GM23338 (cell line): ENCODE measurements around the gene SCYGR2. TPM values are rescaled to one million over a fixed set of nuclear protein-coding genes. Genes with fewer than 3 reads are reported as not detected.

Experiments
- ATAC-seq: fragments of 200-7000 bp; cut with Tn5 transposase; 3 replicates; pipeline ENCODE4 v1.9.1; 2020
- DNase-seq: peaks from one replicate; pipeline ENCODE4 v3.0.0-alpha.2; 2015; ENCODE audit warnings: low spot score
- H2AFZ ChIP-seq: fragments of 200-600 bp; sonication (generic); 2 replicates; pipeline ENCODE4 v1.8.0; 2016; ENCODE audit warnings: antibody characterized with exemption, mild to moderate bottlenecking, moderate library complexity
- H3F3A ChIP-seq: fragments of 200-600 bp; sonication (generic); replicated peaks from 2 replicates; pipeline ENCODE4 v1.8.0; 2017; ENCODE audit warnings: antibody characterized with exemption, mixed run types, low read depth
- H3K27ac ChIP-seq: fragments of 200-600 bp; sonication (generic); 2 replicates; pipeline ENCODE4 v1.6.1; 2016; ENCODE audit warnings: low read depth
- H3K27me3 ChIP-seq: fragments of 200-600 bp; sonication (generic); 2 replicates; pipeline ENCODE4 v1.8.0; 2016; ENCODE audit warnings: mild to moderate bottlenecking, mixed run types, moderate library complexity; ENCODE audit not compliant: insufficient read depth
- H3K36me3 ChIP-seq: fragments of 200-600 bp; sonication (generic); 2 replicates; pipeline ENCODE4 v1.8.0; 2016; ENCODE audit warnings: mild to moderate bottlenecking; ENCODE audit not compliant: insufficient read depth
- H3K4me1 ChIP-seq: fragments of 200-600 bp; sonication (generic); 2 replicates; pipeline ENCODE4 v1.8.0; 2016; ENCODE audit warnings: mild to moderate bottlenecking, moderate library complexity; ENCODE audit not compliant: insufficient read depth
- H3K4me2 ChIP-seq: fragments of 200-600 bp; sonication (generic); 2 replicates; pipeline ENCODE4 v1.7.1; 2017; ENCODE audit warnings: mixed run types
- H3K4me3 ChIP-seq: fragments of 200-600 bp; sonication (generic); 2 replicates; pipeline ENCODE4 v1.6.1; 2016; ENCODE audit warnings: mixed run types
- H3K79me2 ChIP-seq: fragments of 200-600 bp; sonication (generic); replicated peaks from 2 replicates; pipeline ENCODE4 v1.8.0; 2017; ENCODE audit warnings: mild to moderate bottlenecking; ENCODE audit not compliant: insufficient read depth
- H3K9me2 ChIP-seq: fragments of 200-600 bp; sonication (generic); 2 replicates; pipeline ENCODE4 v1.8.0; 2017; ENCODE audit not compliant: insufficient read depth
- H4K20me1 ChIP-seq: fragments of 200-600 bp; sonication (generic); replicated peaks from 2 replicates; pipeline ENCODE4 v1.8.0; 2017; ENCODE audit warnings: mild to moderate bottlenecking; ENCODE audit not compliant: insufficient read depth
- H3K27ac Mint-ChIP-seq: 2 replicates; pipeline ENCODE4 v1.8.0; 2020; ENCODE audit warnings: inconsistent platforms, mild to moderate bottlenecking, moderate library complexity, mixed read lengths
- H3K27me3 Mint-ChIP-seq: 3 replicates; pipeline ENCODE4 v1.8.0; 2022; ENCODE audit warnings: low read depth, mild to moderate bottlenecking, moderate library complexity, mixed read lengths, inconsistent platforms; ENCODE audit not compliant: insufficient read depth, poor library complexity
- H3K36me3 Mint-ChIP-seq: 3 replicates; pipeline ENCODE4 v1.8.0; 2021; ENCODE audit warnings: low read depth, mild to moderate bottlenecking, inconsistent platforms, moderate library complexity, mixed read lengths
- H3K4me1 Mint-ChIP-seq: 3 replicates; pipeline ENCODE4 v1.8.0; 2020; ENCODE audit warnings: mild to moderate bottlenecking, inconsistent platforms, mixed read lengths
- H3K4me3 Mint-ChIP-seq: 3 replicates; pipeline ENCODE4 v1.8.0; 2021; ENCODE audit warnings: moderate library complexity, mild to moderate bottlenecking, inconsistent platforms, mixed read lengths
- H3K9me3 Mint-ChIP-seq: 3 replicates; pipeline ENCODE4 v1.8.0; 2020; ENCODE audit warnings: moderate library complexity, mild to moderate bottlenecking, inconsistent platforms, mixed read lengths
- CREB1 ChIP-seq: fragments of 250-450 bp; sonication (Bioruptor Pico); IDR thresholded peaks from 2 replicates; pipeline ENCODE4 v1.5.0; 2020; ENCODE audit warnings: low read depth, mild to moderate bottlenecking, moderate library complexity
- EZH2phosphoT487 ChIP-seq: fragments of 200-600 bp; sonication (generic); IDR thresholded peaks from one replicate; pipeline ENCODE4 v1.8.1; 2018; ENCODE audit warnings: antibody characterized with exemption; ENCODE audit not compliant: unreplicated experiment
- JUNB ChIP-seq: IDR thresholded peaks from one replicate; pipeline ENCODE4 v1.6.1; 2016; ENCODE audit warnings: antibody characterized with exemption; ENCODE audit not compliant: unreplicated experiment
- POLR2AphosphoS5 ChIP-seq: IDR thresholded peaks from 2 replicates; pipeline ENCODE4 v1.6.1; 2016; ENCODE audit warnings: antibody characterized with exemption, low read depth
- STAT1 ChIP-seq: IDR thresholded peaks from one replicate; pipeline ENCODE4 v1.6.1; 2016; ENCODE audit warnings: antibody characterized with exemption; ENCODE audit not compliant: unreplicated experiment
- ZNF114 ChIP-seq: fragments of 250-450 bp; sonication (Bioruptor Pico); IDR thresholded peaks from 2 replicates; pipeline ENCODE4 v1.5.0; 2020; ENCODE audit warnings: mild to moderate bottlenecking, moderate library complexity
- ZNF331 ChIP-seq: fragments of 250-450 bp; sonication (Bioruptor Pico); IDR thresholded peaks from 2 replicates; pipeline ENCODE4 v1.5.0; 2020; ENCODE audit warnings: low read depth, mild to moderate bottlenecking, moderate library complexity
- polyA plus RNA-seq: library from polyadenylated mRNA; unstranded; fragments of >200 nt; fragmentation: Nextera tagmentation; extraction: Ambion mirVana; gene quantifications from 2 replicates; pipeline ENCODE4 v1.2.1, GENCODE V29; 2016
- total RNA-seq: library from RNA; depleted of rRNA; stranded (reverse); fragments of >200 nt; shearing (Covaris generic); gene quantifications from 2 replicates; pipeline ENCODE4 v1.2.3, GENCODE V29; 2014
- TF ChIP-seq, protein P1 (sequence below), 2 experiments: fragments of 200-600 bp in 1 of 2; sonication (generic) in 1 of 2; conservative IDR thresholded peaks; 2 replicates each; pipeline versions ENCODE4 v1.5.1 to v1.6.1; 2016 to 2017; ENCODE audit warnings: antibody characterized with exemption in 2 of 2, low read depth in 2 of 2, mild to moderate bottlenecking in 2 of 2, moderate library complexity in 1 of 2
- TF ChIP-seq, protein P2 (sequence below): IDR thresholded peaks from one replicate; pipeline ENCODE4 v1.6.1; 2018; ENCODE audit warnings: antibody characterized with exemption; ENCODE audit not compliant: unreplicated experiment

Gene SCYGR2
- total and polyA plus RNA-seq, 2 experiments from 2014 or later = not detected

DNA sequence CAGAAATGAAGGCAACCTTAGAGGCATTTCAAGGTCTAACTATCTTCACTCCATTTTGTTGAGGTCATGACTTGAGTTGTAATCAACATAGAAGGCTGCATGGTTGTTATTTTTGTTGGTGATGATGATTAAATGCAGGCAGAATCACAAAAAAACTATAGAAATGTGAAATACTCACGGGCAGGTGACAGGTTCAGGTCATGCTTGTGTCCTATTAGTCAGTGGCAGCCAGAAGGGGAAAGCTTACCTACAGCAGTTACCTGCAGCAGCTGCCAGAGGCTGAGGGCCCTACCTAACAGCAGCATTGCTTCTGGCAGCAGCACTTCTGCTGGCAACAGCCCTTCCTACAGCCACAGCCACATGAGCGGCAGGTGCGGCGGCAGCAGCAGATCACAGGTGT lies 15.6 kb downstream of the SCYGR2 start:
- TF ChIP-seq ZNF331 (CRISPR knock-in tag) = no peak
- no peak for TF ChIP-seq CREB1 (CRISPR knock-in tag)
- TF ChIP-seq STAT1 = no peak
- TF ChIP-seq ZNF114 (CRISPR knock-in tag) = no peak
- no peak for TF ChIP-seq POLR2AphosphoS5
- TF ChIP-seq EZH2phosphoT487 = no peak
- TF ChIP-seq, protein P1, sequence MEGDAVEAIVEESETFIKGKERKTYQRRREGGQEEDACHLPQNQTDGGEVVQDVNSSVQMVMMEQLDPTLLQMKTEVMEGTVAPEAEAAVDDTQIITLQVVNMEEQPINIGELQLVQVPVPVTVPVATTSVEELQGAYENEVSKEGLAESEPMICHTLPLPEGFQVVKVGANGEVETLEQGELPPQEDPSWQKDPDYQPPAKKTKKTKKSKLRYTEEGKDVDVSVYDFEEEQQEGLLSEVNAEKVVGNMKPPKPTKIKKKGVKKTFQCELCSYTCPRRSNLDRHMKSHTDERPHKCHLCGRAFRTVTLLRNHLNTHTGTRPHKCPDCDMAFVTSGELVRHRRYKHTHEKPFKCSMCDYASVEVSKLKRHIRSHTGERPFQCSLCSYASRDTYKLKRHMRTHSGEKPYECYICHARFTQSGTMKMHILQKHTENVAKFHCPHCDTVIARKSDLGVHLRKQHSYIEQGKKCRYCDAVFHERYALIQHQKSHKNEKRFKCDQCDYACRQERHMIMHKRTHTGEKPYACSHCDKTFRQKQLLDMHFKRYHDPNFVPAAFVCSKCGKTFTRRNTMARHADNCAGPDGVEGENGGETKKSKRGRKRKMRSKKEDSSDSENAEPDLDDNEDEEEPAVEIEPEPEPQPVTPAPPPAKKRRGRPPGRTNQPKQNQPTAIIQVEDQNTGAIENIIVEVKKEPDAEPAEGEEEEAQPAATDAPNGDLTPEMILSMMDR (conservative IDR thresholded peaks at IDR 0.05; ENCODE audit: low read depth in 2 of 2) = no peak
- TF ChIP-seq, protein P2, sequence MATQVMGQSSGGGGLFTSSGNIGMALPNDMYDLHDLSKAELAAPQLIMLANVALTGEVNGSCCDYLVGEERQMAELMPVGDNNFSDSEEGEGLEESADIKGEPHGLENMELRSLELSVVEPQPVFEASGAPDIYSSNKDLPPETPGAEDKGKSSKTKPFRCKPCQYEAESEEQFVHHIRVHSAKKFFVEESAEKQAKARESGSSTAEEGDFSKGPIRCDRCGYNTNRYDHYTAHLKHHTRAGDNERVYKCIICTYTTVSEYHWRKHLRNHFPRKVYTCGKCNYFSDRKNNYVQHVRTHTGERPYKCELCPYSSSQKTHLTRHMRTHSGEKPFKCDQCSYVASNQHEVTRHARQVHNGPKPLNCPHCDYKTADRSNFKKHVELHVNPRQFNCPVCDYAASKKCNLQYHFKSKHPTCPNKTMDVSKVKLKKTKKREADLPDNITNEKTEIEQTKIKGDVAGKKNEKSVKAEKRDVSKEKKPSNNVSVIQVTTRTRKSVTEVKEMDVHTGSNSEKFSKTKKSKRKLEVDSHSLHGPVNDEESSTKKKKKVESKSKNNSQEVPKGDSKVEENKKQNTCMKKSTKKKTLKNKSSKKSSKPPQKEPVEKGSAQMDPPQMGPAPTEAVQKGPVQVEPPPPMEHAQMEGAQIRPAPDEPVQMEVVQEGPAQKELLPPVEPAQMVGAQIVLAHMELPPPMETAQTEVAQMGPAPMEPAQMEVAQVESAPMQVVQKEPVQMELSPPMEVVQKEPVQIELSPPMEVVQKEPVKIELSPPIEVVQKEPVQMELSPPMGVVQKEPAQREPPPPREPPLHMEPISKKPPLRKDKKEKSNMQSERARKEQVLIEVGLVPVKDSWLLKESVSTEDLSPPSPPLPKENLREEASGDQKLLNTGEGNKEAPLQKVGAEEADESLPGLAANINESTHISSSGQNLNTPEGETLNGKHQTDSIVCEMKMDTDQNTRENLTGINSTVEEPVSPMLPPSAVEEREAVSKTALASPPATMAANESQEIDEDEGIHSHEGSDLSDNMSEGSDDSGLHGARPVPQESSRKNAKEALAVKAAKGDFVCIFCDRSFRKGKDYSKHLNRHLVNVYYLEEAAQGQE = no peak
- Histone ChIP-seq H3K9me2 (no peaks in the 10 kb centered on the region), H3K4me2 (no peak overlapping the region), H3K4me3 (no peak overlapping the region), H4K20me1 (no peaks in the 10 kb centered on the region), H3K79me2 (no peaks in the 10 kb centered on the region), H3K27ac (no peak overlapping the region), H3K36me3 (no peaks in the 10 kb centered on the region), H3K4me1 (peaks cover 7% of the 10 kb centered on the region; the same call in 1 of the 2 replicates), H2AFZ (no peak overlapping the region), H3K27me3 (no peaks in the 10 kb centered on the region), H3F3A (no peaks in the 10 kb centered on the region)
- H3K27ac Mint-ChIP-seq = no peak overlapping the region
- H3K36me3 Mint-ChIP-seq = no peaks in the 10 kb centered on the region
- peaks cover 4% of the 10 kb centered on the region for H3K27me3 Mint-ChIP-seq
- no peak overlapping the region for H3K4me3 Mint-ChIP-seq
- no peaks in the 10 kb centered on the region for H3K9me3 Mint-ChIP-seq
- no peak for DNase-seq
- no peak for ATAC-seq
- H3K4me1 Mint-ChIP-seq = peaks cover 15% of the 10 kb centered on the region

GRCh38 chr2:227614740-227615139 lies 16.0 kb downstream of the SCYGR2 start, which contains the start of gene SCYGR3:
TSS of gene SCYGR3 (minus strand) at chr2:227614840. CDS start at chr2:227614840, 0 bp downstream.
- H3K27ac ChIP-seq = no peak within 1 kb of the TSS
- no peaks in the 10 kb centered on the region for H3K9me3 Mint-ChIP-seq
- H3K36me3 ChIP-seq = no peaks in the 10 kb centered on the region
- no peaks in the 10 kb centered on the region for H3K27me3 ChIP-seq
- H3K27ac Mint-ChIP-seq = no peak within 1 kb of the TSS
- H3K4me2 ChIP-seq = no peak within 1 kb of the TSS
- H3K4me1 Mint-ChIP-seq = peaks cover 15% of the 10 kb centered on the region
- H3K79me2 ChIP-seq = no peaks in the 10 kb centered on the region
- H3K4me3 ChIP-seq = no peak within 1 kb of the TSS
- ATAC-seq (no peak), DNase-seq (no peak)
- peak within 1 kb of the TSS; percentile 53; the same call in 1 of the 2 replicates for H2AFZ ChIP-seq
- peaks cover 7% of the 10 kb centered on the region; the same call in 1 of the 2 replicates for H3K4me1 ChIP-seq
- H3K4me3 Mint-ChIP-seq = no peak within 1 kb of the TSS
- no peaks in the 10 kb centered on the region for H3F3A ChIP-seq
- no peaks in the 10 kb centered on the region for H3K36me3 Mint-ChIP-seq
- peaks cover 4% of the 10 kb centered on the region for H3K27me3 Mint-ChIP-seq
- no peaks in the 10 kb centered on the region for H3K9me2 ChIP-seq
- H4K20me1 ChIP-seq = no peaks in the 10 kb centered on the region
- TF ChIP-seq ZNF114 (CRISPR knock-in tag) = no peak
- TF ChIP-seq JUNB = no peak
- no peak for TF ChIP-seq EZH2phosphoT487
- TF ChIP-seq, protein P2 = no peak
